ENCODE data around the gene CDH23.
A peak's percentile ranks its signal among the peaks of the same experiment; 100 is the strongest.
"Not testable (repeated sequence)": the region's sequence is repeated elsewhere in the genome, so short reads cannot be mapped to it uniquely, and the experiment has no call there.

Gene CDH23

GRCh38 chr10:71396711-71397295, at the start of gene CDH23:
Gene CDH23, plus strand, starts transcription at chr10:71396920. Its CDS starts 42,912 bp downstream, at chr10:71439832.
- DNase-seq: peak in 5 of 14 donors; percentile 49 to 70 (median 58)

GRCh38 chr10:71347587-71348395, 48.9 kb upstream of the CDH23 start:
- no peak for DNase-seq

GRCh38 chr10:71348850-71349249, 47.9 kb upstream of the CDH23 start:
- DNase-seq: no peak

DNA sequence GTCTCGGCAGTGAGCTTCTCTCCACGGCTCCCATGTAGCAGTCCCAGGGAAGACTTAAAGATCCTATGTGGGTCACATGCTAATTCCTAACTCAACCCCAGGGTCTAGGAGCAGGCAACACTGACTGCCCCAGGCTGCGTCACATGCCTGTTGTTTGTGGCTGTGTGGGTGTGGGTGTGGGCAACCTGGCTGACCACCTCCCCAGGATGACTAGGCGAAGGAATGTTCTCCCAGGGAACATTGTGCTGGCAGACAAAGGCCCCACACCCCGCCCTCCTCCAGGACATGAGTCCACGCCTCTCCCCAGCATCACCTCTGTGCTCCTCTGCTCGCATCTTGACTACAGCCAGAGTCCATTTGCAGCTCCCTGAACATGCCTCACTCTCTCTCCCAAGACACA, 47.3 kb upstream of the CDH23 start:
- DNase-seq: no peak

DNA sequence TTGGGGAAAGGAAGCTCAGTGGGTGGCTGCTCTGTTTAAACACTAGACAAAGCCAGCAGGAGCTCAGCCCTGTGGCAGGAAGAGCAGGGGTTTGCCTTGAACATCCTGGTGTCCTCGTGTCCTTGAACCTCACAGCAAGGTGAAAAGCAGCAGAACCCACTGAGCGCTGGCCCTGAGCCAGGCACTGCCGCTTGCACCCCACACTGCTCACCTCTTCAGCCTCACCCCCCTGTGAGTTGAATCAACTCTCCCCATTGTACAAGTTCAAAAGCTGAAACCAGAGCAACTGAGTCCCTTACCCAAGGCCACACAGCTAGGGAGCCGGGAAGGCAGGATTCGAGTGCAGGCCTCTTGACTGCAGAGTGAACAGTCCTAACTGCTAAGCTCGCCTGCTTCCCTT, 45.6 kb upstream of the CDH23 start:
- no peak for DNase-seq

GRCh38 chr10:71351628-71352319, 44.9 kb upstream of the CDH23 start:
- peak in 5 of 14 donors; percentile 17 to 87 (median 23) for DNase-seq

DNA sequence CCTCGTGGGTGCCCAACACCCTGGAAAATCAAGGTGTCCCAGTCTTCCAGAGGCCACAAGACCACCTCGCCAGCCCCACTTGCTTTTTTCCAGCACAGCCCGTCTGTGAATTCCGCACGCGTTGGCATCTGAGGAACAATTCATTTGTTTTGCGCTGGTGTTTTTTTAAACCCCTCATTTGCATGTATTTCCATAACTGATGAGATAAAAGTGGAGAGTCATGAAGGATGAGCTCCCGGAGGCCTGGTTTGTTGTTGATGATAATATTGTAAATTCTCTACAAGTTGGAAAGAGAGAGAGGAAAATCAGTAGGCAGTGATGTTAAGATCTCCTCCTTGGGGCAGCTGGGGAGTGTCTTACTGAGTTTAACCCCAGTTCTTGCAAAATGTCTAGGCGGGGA, 43.1 kb upstream of the CDH23 start:
- DNase-seq: no peak

DNA sequence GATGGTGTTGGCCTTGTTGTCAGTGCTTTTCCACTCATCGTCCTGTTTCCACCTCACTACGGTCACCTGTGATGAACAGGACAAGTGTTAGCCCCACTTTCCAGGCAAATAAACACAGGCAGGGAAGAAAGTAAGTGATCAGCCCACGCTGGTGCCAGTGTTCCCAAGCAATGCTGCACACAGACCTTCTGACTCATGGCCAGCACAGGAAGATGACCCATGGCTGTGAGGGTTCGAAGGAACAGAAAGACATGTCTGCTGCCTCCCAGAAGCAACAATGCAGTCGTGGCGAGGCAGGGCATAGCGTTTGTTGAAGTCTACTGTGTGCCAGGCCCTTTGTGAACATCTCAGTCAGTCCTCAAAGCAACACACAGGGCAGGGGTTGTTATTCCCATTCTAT, 41.9 kb upstream of the CDH23 start:
- no peak for DNase-seq

- DNase-seq: no peak
Observed at GRCh38 chr10:71355886-71356285, 40.8 kb upstream of the CDH23 start.

DNA sequence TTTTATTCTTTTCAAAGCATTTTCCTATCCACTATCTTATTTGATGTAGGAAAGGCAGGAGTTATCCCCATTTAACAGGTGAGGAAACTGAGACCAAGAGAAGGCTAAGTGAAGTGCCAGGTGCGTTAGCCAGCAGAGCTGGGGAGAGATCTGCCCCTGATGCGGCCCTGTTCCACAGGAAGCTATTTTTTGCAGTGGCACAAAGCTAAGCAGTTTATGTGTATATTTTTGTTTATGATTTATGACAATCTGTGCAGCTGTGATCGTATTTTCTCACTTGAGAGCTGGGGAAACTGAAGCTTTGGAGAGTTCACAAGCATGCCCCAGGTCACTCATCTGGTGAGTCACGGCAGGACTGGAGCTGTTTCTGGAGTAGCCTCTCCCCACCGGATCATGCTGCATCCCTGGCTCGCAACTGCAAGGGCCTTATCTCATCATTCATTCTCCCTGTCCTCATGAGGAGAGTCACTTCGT, 38.9 kb upstream of the CDH23 start:
- DNase-seq: no peak

DNA sequence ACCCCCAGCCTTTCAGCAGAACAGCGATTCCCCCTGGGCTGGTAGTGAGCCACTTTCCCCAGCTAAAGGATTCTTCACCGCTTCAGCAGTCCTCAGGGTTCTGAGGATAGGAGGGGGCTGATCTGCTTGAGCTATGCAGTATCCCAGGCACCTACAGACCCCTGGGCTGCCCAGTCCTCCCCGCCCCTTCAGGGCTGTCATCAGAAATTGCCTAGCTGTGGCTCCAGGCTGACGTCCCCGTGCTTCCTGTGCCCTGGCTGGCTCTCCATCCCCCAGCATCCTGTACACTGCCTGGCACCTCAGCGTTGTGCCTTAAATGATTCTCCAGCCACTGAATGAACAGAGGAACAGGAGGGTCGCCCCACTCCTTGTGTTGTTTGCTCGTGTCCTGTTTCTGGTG, 38.4 kb upstream of the CDH23 start:
- no peak for DNase-seq

- not testable (repeated sequence) for DNase-seq
Observed at GRCh38 chr10:71358906-71359305, 37.8 kb upstream of the CDH23 start.

GRCh38 chr10:71359364-71360046, 37.2 kb upstream of the CDH23 start:
- DNase-seq: peak in 3 of 14 donors; percentile 22 to 43 (median 22)

DNA sequence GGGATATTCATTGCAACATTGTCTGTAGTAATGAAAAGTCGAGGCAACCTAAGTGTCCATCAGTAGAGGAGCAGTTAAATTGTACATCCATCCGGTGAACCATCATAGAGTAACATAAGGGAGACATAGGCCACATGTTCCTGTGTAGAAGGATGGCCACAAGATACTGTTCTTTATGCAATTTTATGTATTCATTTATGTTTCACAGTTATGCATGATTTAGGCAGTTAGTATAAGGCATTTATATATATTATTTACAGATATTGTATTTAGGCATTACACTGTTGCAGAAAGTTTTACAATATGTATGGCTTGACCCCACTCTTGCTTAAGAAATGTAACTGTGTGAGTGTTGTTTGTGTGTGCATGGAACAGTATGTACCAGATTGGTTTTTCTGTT, 36.0 kb upstream of the CDH23 start:
- no peak for DNase-seq

GRCh38 chr10:71361581-71361980, 35.1 kb upstream of the CDH23 start:
- DNase-seq: no peak

DNA sequence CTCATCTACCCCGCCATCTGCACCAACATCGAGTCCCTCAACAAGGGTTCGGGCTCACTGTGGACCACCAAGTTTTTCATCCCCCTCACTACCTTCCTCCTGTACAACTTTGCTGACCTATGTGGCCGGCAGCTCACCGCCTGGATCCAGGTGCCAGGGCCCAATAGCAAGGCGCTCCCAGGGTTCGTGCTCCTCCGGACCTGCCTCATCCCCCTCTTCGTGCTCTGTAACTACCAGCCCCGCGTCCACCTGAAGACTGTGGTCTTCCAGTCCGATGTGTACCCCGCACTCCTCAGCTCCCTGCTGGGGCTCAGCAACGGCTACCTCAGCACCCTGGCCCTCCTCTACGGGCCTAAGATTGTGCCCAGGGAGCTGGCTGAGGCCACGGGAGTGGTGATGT, 34.6 kb upstream of the CDH23 start:
- DNase-seq: no peak

GRCh38 chr10:71363936-71364335, 32.8 kb upstream of the CDH23 start:
- DNase-seq: peak in 1 of 14 donors; percentile 5

GRCh38 chr10:71365366-71365765, 31.4 kb upstream of the CDH23 start:
- DNase-seq: no peak

DNA sequence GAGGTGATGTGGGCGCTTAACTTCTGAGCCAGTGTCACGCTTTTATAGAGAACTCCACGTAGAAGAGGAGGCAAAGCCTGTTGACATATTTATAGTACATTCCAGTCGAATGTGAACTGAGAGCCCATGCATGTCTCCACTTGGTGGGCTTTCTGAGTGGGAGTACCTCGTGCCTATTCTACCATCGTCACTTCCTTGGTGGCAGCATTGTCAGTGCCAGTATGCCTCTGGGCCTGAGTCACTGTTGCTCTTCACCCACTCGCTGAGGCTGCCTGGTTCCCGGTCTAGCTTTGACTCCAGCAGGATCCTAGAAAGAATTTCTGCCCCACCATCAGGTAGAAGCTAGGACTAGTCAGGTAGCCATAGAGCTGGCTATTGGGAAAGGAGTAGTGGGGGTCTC, 30.0 kb upstream of the CDH23 start:
- DNase-seq: no peak

DNA sequence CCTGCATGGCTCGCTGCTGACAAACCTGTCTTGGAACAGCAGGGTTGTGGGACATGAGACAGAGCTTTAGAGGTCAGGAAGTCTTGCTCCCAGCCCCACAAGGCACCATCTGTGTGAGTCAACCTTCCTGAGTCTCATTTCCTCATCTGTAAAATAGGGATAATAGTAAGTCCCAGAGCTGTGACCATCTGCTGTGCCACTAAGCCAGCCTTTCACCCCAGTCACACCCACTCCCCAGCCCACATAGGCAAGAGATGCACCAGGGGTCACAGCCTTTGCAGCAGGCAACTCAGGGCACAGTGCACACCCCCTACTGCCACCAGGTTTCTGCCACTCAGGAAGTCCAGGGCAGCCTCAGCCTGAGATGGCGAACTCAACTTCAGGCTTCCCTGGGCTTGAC, 29.4 kb upstream of the CDH23 start:
- DNase-seq: peak in 1 of 14 donors; percentile 24

DNA sequence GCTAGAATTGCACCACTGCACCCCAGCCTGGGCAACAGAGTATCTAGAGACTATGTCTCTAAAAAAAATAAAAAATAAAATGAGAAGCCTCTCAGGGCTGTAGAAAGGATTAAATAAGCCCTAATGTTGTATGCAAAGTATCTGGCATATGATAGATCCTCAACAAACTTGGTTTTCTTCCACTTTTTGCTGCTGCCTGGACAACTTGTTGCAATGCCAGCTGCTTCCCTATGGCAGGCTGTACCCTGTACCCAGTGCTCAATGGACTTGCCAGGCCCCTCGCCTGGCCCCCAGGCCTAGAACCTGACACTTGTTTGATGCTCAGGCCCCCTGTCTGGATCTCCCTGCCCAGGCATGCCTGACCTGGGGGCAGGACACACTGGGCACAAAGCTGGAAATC, 28.5 kb upstream of the CDH23 start:
- no peak for DNase-seq

- DNase-seq: no peak
Observed at GRCh38 chr10:71368643-71369042, 28.1 kb upstream of the CDH23 start.

DNA sequence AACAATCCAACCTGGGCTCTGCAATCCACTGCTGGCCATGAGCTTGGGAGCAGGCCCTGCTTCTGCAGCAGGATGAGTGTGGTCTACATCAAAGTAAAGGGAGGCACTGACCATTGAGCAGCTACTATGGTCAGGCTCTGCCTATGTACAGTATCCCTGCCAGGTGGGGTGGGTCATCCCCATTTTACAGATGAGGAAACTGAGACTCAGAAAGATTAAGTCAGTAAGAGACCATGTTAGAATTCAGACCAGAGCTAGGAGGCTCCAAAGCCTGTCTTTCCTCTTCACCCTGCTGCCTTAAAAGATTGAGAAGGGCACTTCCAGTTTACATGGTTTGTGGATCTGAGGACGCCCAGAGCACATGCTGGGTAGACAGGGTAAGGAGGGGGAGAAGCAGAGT, 27.1 kb upstream of the CDH23 start:
- no peak for DNase-seq

All from C1 segment of cervical spinal cord (tissue), 14 donors.